Stimulated activated CD4-positive, alpha-beta T cell treated with anti-CD3 and anti-CD28 coated beads, TNF-alpha, amount 100 ng/mL, for 24 hours (primary cell): ENCODE results near the gene MMP11.
"Not testable (repeated sequence)": the region's sequence is repeated elsewhere in the genome, so short reads cannot be mapped to it uniquely, and the experiment has no call there.

ENCODE experiments used
- DNase-seq, 3 experiments: peaks; one replicate each; pipeline ENCODE4 v3.0.0-alpha.2; 2020; ENCODE audit warnings: low read depth in 3 of 3

The MMP11 gene, protein sequence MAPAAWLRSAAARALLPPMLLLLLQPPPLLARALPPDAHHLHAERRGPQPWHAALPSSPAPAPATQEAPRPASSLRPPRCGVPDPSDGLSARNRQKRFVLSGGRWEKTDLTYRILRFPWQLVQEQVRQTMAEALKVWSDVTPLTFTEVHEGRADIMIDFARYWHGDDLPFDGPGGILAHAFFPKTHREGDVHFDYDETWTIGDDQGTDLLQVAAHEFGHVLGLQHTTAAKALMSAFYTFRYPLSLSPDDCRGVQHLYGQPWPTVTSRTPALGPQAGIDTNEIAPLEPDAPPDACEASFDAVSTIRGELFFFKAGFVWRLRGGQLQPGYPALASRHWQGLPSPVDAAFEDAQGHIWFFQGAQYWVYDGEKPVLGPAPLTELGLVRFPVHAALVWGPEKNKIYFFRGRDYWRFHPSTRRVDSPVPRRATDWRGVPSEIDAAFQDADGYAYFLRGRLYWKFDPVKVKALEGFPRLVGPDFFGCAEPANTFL

DNA sequence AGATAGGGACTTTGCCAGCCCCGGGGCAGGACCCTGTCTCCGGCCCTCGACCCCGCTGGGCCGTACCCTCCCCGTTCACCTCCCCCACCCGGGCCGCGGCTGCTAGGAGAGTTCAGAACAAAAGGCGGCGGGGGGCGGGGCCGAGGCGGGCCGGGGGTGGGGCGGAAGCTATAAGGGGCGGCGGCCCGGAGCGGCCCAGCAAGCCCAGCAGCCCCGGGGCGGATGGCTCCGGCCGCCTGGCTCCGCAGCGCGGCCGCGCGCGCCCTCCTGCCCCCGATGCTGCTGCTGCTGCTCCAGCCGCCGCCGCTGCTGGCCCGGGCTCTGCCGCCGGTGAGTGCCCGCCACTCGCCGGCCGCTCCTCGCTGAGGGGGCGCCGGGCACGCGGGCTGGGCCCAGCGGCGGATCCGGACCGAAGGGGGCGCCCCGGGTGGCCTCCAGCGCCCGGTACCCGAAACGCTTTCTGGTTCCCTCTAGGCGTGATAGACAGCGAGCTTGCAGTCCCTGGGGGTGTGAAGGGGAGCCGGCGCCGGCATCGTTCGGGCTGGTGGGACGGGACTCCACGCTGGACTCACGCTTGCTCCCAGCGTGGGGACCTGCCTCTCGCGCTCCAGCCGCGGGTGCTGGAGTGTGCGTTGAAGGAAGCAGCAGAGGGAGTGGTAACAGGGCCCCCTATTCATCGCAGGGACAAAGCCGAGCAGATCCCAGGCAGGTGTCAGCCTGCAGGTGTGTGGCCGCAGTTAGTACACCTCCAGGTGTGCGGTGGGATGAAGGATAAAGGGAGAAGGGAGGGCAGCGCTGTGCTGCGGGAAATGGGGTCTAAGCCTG is at the start of gene MMP11:
TSS of gene MMP11 (plus strand) at position 201 of the 825 bp plus-strand sequence. CDS start at position 223, 22 bp downstream.
- peak in 2 of 3 experiments; percentile 27 to 57 for DNase-seq

DNA sequence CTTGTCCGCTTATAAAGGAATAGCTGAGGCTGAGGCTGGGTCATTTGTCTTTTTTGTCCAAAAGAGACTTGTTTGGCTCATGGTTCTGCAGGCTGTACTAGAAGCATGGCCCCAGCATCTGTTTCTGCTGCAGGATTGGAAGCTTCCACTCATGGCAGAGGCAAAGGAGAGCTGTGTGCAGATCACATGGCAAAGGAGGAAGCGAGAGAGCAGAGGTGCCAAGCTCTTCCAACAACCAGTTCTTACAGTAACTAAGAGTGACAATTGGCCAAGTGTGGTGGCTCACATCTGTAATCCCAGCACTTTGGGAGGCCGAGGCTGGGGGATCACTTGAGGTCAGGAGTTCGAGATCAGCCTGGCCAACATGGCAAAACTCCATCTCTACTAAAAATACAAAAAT is 44.5 kb upstream of the MMP11 start:
- DNase-seq, result not testable (repeated sequence)

DNA sequence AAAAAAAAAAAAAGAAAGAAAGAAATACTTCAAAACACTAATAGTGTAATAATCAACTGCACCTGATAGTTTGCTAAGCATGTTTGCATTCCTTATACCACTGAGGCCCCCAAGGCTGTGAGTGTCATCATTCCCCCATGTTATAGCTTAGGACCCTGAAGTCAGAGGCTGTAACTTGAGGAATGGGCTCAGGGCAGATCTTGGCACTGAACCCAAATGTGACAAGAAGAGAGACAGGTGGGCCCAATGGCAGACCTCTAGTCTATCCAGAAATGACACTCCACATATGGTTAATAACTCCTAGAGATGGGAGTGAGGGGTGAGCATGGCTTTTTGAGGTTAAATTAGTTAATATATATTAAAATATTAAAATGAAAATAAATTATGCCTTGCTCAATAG is 35.0 kb upstream of the MMP11 start:
- DNase-seq, result no peak

DNA sequence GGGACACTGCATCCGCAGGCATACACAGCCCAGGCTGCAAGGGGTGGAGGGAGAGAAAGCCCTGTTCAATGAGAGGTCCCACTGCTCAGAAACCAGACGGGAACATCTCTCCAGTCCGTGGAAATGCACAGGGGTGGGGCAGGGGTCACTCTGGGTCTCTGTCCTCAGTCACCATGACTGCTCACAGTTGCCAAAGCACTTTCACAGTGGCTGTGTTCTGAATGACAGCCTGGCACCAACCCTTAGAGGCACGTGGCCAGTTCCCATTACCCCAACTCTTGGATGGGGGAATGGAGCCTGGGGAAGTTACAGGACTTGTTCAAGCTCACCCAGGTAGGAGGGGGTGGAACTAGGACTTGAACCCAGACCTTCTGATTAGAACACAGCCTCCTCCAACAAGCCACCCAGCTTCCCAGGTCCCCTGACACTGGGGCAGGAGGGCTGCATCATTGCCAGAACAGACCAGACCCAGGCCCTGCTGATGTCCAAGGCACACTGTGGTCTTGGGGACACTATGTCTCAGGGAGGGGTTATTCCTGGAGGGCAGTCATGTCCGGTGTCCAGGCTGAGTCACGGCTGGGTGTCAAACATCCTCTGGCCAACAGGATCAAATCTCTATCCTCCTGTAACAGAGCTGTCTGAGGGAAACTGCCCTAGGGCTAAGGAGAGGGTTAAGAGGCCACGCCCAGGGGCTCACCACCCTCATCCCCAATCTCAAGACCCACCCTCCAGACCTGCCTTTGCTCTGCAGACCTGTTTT is 30.0 kb upstream of the MMP11 start:
- DNase-seq, result no peak

DNA sequence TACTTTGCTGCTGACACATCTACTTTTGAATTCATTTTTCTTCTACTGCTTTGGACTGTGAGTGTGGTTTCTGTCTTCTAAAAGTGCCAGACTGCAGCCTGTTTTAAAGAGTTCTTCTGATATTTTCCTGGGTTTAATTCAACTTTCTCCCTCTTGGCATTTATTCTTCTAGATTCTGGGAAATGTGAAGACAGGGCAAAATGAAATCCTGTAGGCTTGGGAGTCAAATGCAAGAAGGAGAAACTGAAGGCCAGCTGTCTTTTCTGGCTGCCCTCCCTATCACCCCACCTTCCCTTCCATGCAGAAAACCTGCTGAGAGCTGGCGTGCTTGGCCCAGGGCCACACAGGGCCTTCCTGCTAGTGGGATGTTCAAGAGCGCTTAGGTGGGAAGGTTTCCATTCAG is 29.3 kb upstream of the MMP11 start:
- DNase-seq, result no peak

DNA sequence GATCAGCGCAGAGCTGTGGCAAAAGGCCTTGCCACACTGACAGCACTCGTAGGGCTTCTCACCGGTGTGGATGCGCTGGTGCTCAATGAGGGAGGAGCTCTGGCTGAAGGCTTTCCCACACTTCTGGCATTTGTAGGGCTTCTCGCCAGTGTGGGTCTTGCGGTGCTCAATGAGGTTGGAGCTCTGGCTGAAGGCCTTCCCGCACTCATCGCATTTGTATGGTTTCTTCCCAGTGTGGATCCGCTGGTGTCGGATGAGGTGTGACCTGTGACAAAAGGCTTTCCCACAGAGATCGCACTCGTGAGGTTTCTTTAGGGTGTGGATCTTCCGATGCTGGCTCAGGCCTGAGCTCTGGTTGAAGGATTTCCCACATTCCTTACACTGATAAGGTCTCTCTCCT is 28.6 kb upstream of the MMP11 start:
- no peak for DNase-seq

DNA sequence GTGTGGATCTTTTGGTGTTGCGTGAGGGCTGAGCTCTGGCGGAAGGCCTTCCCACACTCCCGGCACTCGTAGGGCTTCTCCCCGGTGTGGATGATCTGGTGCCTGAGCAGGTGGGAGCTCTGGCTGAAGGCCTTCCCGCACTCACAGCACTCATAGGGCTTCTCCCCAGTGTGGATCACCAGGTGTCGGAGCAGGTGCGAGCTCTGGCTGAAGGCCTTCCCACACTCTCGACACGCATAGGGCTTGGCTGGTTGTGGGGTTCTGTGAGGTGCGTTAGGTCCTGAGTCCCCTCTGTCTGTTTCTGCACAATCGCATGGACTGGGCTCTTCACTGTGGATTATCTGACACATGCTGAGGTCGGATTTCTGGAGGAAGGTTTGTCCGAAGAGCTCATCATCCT is 28.2 kb upstream of the MMP11 start:
- DNase-seq, result no peak

DNA sequence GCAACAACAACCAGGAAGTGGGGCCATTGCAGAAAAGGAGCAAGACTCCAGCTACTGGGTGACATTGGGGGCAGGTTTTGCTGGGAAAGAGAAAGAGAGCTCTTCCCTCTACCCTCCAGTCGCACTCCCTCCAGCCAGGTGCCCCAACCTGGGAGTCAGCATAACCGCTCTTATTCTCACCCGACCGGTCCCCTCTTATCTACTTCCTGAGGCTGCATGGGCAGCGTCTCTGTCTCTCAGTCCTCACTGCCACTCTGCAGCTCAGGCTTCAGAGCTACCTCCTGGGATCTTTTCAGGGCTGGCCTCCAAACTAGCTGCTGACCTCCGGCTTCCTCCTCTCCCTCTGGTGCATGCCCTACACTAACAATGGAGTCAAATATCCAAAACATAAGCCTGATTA is 26.9 kb upstream of the MMP11 start:
- no peak for DNase-seq

DNA sequence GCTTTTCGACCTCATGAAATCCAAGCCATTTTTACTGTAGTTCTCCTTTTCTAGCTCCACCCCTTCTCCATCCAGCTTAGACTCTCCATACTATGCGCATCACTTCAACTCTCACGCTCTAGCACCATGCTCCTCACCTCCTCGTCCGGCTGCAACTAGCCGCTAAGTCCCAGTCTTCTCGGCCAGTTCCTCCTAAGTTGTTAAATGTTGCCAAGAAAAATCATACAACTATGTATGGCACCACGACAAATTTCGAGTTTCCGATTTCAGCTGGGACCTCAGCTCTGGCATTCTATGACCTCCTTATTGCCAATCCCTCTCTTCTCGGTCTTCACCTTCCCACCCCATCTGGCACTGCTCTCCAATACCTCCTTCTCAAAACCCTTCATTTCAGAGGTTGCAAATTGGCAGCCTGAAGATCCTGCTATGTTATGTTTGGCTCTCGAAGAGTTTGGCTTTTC is 22.8 kb upstream of the MMP11 start:
- no peak for DNase-seq

DNA sequence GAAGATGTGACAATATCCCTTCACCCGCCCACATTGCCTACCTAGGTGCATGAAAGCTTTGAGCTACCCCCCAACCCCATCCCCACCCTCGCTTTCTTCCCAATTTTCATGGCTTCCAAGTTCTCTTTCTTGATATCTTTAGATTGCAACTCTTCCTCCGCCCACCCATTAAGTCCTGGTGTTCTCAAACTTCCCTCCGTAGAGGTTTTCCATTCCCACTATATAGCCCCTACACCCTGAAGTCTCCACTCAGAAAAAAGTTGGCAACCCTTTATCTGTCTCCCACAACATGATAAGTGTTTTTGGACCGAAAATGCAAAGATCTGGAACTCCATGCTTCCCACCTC is 22.3 kb upstream of the MMP11 start:
- DNase-seq, result no peak

DNA sequence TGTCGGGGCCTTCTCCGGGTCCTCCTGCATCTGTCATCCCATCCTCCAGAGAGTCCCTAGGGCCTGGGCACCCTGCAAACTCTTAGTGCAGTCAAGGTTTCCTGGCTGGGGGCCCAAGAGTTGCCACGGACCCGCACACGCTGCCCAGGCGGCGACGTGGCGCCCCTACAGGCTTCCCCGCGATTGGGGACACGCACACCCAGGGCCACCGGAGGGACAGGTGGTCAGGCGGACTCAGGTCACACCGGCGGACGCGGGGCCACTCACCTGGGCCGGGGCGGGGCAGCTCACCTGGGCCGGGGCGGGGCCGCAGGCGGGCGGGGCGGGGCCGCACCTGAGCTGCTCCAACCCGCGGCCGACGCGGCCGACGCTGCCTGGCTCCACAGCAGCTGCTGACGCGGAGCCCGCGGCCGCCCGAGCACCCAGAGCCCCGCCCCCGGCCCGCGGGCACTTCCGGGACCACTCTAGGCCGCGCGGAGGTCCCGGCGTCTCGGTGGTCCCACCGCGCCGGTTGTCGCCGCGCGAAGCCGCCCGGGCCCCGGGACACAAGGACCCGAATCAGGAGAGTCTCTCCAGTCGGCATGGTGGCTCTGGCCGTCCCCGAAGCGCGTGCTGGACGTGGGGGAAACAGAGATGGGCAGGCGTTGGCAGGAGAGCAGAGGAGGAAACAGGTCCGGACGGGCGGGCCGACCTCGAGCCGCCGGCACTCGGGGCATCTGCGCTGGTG is 21.8 kb upstream of the MMP11 start, which contains the start of gene ZNF70:
TSS of gene ZNF70 (minus strand) at position 399 of the 727 bp plus-strand sequence. CDS start 5,972 bp downstream, outside the sequence.
- peak; percentile 58 to 80 (median 72) for DNase-seq

DNA sequence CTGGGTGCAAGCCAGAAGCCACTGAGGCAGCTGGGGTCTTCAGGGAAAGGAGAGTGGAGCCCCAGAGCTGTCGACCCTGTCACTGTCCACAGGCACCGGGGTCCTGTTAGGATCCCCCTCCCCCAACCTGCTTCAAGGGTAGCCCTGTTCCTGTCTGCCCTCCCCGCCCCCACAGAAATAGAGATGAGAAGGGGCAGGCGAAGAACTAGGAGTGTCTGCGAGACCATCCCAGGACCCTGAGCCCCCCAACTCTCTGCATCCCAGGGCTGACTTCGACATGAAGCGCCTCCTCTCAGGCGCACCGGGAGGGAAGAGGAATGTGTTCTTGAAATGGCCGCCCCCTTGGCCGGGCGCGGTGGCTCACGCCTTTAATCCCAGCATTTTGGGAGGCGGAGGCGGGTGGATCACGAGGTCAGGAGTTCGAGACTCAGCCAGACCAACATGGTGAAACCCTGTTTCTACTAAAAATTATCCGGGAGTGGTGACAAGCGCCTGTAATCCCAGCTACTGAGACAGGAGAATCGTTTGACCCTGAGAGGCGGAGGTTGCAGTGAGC is 21.1 kb upstream of the MMP11 start:
- DNase-seq, result no peak

DNA sequence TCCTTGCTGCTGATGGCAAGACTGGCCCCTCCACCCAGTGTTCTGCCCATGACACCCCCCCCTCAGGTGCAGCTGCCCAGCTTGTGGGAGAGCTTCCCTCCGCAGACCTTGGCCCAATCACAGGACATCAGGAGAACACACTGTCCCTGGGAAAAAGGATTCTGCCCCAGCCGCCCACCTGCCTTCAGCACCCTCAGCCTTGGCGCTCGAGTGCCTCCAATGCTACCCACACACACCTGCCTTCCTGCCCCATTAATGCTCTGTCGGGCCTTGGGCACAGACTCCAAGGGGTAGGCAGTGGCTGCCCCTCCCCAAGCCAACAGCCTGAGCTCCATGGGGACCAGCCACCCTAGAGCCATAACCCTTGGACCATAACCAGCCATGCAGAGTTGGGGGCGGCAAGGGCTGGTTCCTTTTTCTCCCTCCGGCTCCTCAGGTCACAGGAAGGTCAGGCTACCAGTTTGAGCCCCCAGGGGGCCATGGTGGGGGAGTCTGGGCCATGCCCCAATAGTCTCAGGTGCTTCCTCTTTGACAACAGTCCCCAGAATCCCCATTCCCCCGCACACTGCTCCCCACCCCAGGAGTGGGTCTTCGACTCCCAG is 20.5 kb upstream of the MMP11 start:
- no peak for DNase-seq

DNA sequence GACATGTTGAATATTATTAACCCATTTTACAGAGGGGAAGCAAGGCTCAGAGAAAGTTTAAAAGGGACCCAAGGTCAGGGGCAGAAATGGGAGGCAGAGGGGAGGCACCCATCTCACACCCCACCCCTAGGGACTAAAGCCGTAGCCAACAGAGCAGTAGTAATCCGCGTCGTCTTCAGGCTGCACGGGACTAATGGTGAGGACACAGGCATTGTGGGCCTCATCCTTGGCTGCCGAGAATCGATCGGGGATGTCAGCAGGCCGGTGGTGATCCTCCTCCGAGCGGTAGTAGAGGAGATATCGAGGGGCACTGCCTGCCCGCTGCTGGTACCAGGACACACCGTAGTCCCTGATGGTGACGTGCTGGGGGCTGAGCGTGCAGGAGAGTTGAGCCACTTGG is 19.9 kb upstream of the MMP11 start:
- no peak for DNase-seq

DNA sequence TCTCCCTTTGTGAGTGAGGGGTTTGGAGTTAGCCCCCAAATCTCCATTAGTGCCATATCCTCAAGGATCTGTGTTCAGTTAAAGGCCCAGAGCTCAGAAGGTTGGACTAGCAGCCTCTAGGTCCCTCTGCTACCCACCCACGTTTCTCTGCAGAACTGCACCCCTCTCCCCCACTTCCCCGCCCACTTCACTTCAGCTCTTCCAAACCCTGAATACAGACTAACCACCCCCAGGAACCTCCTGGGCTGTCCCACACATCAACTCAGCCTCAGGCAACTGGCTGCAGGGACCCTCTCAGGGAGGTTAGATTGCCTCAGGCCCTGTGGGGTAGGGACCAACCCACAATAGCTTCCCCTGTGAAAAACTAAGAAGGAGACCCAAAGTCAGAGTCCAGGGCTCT is 19.3 kb upstream of the MMP11 start:
- DNase-seq, result no peak

DNA sequence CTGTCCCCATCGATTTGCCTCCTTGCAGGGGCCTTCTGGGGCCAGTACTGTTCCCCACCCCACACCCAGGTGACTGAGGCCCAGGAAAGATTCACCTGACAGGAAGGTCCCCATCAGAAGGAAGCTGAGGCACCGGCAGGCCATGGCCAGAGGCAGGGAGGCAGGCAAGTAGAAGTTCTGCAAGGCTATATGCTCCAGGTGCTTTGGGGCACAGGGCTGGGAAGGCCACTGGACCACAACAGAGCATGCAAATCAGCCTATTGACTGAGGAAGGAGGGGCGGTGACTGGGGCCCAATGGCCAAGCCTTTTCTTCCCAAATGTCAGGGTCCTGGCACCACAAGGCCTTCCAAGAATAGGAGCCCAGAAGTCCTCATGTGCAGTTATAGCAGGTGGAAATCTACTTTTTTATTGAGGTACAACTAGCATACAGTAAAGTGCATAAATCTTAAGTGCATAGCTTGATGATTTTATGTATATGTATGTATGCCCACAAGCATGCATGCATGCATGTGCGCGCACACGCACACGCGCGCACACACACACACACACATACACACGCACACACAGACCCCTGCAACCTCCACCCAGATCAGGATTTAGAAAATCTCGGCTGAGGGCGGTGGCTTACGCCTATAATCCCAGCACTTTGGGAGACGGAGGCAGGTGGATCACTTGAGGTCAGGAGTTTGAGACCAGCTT is 18.3 kb upstream of the MMP11 start, which contains the start of gene VPREB3:
TSS of gene VPREB3 (minus strand) at position 206 of the 700 bp plus-strand sequence. CDS start at position 144, 62 bp downstream.
- DNase-seq, result no peak

DNA sequence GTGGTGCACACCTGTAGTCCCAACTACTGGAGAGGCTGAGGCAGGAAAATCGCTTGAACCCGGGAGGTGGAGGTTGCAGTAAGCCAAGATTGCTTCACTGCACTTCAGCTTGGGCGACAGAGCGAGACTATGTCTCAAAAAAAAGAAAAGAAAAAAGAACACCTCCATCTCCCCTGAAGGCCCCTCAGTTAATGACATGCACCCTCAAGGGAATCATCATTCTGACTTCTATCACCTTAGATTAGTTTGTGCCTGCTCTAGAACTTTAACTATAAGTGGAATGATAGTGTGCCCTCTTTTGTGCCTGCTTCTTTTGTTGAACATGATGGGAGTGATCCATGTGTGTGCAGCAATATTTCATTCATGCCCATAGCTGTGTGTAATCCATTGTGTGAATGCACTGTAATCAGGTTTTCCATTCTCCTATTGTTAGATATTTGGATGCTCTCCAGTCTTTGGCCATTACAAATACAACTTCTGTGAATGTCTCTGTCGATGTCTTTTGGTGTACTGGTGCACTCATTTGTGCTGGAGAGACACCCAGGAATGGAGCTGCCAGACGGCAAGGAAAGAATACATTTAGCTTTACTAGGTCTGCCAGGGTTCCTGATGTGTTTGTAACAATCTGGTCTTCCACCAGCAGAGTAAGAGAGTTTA is 17.5 kb upstream of the MMP11 start:
- no peak for DNase-seq

DNA sequence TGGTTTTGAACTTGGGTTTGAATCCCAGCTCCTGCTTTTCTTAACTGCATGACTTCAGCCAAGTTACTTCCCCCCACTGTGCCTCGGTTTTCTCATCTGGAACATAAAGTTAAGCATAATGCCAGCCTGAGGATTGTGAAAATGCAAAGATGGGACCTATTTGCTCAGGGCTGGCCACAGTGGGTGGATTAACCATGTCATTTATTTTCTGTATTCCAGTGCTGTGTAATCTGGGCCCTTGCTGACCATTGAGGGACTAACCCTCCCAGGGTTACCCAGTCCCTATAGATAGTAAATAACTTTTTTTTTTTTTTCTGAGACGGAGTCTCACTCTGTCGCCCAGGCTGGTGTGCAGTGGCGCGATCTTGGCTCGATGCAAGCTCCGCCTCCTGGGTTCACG is 16.9 kb upstream of the MMP11 start:
- no peak for DNase-seq

DNA sequence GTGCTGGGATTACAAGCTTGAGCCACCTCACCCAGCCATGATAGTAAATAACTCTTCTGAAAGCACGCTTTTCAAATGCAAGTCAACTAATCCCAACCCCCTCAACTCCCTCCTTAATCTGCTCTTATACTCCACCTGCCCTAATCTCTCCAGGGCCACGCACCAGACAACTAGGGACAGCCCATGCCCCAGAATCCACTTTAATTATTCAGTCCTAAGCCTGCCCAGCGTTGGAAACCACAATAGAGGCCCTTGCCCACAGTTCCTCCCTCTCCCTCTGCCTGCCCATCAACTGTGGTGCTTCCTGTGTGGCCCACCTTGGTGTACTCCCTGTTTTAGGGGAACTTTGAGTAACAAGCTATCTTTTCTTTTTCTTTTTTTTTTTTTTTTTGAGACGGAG is 15.8 kb upstream of the MMP11 start:
- no peak for DNase-seq
